HG03460 (cell line): ENCODE data around the gene TUT4.
A peak's percentile ranks its signal among the peaks of the same experiment; 100 is the strongest.

Experiments
- ATAC-seq: cut with Tn5 transposase; IDR thresholded peaks from one replicate; pipeline ENCODE4 v1.9.1; 2021; ENCODE audit not compliant: unreplicated experiment

The TUT4 gene

DNA sequence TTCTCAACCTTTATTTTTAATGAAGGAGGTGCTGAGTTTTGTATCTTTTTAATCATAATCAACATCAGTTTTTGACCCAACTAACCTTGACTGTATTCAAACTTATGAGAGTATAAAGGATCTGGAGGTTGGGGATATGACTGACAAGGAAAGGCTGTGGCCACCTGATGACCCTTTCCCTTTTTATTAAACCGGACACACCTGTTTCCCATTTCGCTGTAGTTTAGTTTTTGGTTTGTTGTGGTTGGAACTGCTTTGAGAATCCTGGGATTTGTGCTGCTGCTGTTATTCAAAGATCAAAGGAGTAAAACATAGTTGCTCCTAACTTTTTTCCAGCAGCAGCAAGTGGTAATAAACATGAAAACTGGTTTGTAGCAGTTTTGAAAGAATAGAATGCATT is 136.1 kb downstream of the TUT4 start:
- ATAC-seq: no peak

DNA sequence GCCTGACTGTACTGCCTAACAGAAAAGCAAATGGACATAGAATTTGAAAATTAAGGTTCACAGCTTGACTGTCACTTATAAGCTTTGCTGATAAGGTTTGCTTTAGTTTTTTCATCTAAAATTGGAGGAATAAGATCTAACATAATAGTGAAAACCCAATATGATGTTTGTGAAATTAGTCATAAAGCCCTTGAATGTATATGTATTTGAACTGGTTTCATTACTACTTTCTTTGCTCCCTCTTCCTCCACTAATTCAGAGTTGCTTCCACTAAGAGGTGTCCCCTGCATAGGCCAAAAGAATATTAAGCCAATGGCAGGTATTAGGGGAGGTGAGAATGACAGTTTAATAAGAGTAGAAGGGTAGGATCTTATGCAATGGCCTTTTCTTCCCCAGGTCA is 137.9 kb downstream of the TUT4 start:
- ATAC-seq: no peak

DNA sequence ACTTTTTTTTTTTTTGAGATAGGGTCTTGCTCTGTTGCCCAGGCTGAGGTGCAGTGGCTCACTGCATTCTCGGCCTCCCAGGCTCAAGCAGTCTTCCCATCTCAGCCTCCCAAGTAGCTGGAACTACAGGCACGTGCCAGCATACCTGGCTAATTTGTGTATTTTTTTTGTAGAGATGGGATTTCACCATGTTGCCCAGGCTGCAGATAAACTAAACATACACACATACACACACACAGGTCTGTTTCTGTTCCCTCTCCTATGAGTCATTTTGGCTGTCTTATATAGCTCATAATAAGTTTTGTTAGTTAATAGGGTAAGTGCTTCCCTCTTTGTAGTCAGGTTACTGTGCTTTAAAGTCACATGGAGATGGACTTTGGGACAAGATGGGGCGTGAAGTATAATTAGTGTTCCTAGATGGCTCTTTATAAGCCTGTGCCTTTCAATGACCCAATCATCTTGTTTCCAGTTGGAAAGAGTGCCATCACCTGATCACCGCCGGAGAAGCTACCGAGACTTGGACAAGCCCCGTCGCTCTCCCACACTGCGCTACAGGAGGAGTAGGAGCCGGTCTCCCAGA is 139.4 kb downstream of the TUT4 start:
- no peak for ATAC-seq

DNA sequence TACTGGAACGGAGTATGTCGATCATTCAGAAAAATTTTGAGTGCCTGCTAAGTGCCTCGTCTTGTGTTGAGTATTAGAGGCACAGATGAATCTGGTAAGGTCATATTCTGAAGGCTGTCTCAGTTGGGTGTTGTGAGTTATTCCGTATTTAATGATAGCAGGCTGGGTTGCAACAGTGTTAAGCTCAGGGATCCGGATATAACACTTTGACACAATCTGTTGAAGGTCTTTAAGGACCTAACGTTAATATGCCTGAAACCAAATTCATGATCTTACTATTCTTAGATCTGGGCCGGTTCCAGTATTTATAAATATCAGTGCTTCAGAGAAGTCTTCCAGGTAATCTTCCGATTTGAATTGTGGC is 147.9 kb downstream of the TUT4 start:
- ATAC-seq: no peak

DNA sequence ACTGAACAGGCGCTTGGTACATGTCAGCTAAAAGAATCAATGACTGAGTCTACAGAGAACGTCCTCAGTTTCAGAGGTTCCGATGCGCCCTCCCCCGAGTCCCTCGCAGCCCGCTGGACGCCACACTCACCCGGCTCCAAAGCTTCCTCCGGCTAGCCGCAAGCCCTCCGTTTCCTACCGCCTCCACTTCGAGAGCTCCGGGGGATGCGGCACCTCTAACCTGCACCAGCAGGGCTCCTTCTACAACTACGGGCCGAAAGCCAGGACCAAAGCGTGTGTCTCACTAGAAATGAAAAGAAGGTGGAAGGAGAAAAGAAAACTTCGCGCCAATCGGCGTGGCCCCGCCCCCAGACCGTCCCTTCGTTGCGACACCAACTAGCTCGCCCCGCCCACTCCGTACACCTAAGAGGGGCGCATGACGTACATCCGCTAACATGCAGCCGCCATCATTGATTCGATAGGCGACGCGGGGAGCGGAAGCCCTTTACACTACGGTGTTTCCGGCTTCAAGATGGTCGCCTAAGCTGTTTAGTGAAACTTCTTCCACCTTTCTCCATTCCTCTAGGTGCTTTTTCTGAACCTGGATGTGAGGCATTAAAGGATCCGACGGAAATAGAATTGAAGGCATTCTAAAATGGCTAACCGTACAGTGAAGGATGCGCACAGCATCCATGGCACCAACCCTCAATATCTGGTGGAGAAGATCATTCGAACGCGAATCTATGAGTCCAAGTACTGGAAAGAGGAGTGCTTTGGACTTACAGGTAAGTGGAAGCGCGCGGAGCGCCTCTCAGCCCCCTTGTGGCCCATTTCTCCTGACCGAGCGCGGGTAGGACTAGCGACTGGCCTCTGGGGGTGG is 148.5 kb downstream of the TUT4 start, which contains the start of the genes ORC1 and PRPF38A:
TSS of gene ORC1 (minus strand) at position 308 of the 859 bp plus-strand sequence. CDS start 2,200 bp downstream, outside the sequence.
TSS of gene PRPF38A (plus strand) at position 487 of the 859 bp plus-strand sequence. CDS start at position 635, 148 bp downstream.
- ATAC-seq: peak; percentile 94

DNA sequence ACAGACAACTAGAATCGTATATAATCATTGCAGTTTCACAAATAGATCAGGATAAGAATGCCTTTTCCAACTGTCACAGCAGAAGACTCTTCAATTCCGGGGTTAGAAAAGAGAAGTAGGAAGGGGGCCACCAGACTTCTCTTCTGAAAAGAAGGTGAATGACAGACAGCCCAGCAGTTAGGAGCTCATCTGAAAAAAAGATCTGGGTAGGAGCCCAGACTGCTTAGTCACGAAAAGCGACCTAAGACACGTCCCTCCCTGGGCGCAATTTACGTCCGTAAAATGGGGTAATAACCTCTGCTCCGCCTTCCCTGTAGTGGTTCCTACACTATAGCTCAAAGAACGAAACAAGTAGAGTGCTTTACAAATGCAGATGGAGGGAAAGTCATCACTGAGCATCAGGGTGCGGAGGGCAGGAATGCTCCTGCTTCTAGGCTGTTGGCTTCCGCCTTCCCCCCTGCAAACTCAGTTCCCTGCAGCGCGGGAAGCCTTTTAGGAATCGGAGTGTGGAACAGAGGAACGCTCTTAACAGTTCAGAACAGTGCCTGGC is 149.3 kb downstream of the TUT4 start:
- peak; percentile 33 for ATAC-seq

DNA sequence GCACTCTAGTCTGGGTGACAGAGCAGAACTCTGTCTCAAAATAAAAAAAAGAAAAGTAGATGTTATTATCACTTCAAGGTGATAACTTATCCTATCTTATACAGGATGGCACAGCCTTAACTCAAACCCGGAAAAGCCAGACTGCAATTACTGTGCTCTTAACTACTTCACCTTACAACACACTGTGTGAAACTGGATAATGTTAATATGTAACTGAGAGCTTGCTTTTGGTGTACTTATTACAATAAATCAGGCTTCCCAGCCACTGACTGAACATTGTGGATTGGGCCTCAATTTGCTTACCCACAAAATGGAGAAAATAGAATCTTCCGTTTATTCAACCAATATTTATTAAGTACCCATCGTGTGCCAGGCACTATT is 150.0 kb downstream of the TUT4 start:
- no peak for ATAC-seq

DNA sequence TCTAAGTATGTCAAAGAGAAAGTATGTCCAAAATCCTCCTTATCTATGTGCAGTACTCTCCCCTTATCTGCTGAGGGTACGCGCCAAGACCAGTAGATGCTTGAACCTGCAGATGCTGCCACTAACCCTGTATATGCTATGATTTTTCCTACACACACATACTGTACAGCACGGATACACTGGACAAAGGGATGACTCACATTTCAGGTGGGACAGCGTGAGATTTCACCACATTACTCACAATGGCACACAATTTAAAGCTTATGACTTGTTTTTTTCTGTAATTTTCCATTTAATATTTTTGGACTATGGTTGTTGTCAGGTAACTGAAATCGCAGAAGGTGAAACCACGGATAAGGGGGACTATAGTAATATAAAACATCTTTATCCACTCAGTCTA is 152.8 kb downstream of the TUT4 start:
- ATAC-seq: no peak

- no peak for ATAC-seq
Measured at GRCh38 chr1:52399629-52400028, 153.3 kb downstream of the TUT4 start.

DNA sequence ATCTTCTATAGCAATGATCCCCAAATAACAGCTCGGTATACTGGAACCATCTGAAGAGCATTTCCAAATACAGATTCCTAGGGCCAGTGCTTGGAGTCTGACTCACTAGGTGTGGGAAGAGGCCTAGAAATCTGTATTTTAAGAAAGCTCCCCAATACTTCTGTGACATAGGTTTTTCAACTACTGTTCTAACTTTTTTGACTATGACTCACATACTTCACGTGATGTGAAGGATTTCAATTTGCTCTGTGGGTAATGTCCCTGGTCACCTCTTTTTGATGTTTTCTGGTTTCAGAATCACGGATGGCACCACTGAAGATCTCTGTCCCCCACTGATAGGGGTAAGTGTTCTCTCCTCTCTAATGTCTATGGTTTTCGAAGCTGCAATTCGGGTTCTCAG is 159.7 kb downstream of the TUT4 start:
- ATAC-seq: no peak

DNA sequence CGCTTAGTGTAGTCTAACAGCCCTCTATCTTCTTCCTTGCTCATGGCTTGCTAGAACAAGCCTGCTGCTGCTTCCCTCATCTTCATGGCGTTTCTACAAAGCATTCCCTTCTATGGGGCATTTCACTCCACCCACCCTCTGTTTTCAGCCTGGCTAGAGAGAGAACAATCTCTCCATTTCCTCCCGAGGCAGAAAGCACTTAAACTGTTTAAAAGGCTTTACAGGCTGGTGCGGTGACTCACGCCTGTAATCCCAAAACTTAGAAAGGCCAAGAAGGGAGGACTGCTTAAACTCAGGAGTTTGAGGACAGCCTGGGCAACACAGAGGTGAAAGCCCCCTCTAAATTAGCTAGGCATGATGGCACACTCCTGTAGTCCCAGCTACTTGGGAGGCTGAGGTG is 166.4 kb downstream of the TUT4 start:
- ATAC-seq: no peak

DNA sequence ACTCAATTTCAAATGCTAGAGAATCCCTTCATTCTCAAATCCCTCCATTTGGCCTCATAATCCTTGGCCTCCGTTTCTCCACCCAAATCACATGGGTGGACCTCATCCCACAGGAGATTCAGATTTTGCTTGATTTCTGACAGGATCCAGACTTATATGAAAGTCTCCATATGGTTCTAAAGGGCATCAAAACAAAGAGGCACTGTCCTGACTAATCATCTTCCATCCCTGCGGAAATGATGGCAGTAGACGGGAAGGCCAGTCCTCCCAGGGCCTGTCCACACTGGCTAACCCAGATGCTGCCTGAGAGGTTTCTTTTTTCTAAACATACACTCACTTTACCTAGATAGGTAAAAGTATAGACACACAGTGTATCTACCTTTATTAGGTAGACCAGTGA is 167.5 kb downstream of the TUT4 start:
- ATAC-seq: no peak
